ENCODE results near the gene VAV2.
A peak's percentile ranks its signal among the peaks of the same experiment; 100 is the strongest.

Gene VAV2

DNA sequence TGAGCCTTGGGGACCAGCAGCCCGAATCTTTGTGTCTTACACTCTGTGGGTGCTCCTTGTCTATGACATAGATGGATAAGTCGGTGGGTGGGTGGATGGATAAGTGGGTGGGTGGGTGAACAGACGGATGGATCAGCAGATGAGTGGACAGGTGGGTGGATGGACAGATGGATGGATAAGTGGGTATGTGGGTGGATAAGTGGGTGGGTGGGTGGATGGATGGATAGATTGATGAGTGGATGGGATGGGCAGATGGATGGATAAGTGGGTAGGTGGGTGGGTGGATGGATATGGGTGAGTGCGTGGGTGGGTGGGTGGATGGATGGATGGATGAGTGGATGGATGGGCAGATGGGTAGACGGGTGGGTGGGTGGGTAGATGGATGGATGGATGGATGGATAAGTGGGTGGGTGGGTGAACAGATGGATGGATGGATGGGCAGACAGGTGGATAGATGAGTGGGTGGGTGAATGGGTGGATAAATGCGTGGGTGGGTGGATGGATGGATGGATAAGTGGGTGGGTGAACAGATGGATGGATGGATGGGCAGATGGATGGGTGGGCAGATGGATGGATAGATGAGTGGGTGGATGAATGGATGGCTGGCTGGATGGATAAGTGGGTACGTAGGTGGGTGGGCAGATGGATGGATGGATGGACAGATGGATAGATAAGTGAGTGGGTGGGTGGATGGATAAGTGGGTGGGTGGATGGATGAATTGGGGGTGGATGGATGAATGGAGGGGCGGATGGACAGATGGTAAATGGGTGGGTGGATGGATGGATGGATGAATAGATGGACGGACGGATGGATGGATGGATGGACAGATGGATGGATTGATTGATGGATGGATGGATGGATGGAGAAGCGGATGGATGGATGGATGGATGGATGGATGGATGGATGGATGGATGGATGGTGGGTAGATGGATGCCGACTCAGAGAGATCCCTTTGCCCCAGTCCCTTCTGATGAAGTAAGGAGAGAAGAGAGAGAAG, 121.2 kb downstream of the VAV2 start:
- DNase-seq: no peak

DNA sequence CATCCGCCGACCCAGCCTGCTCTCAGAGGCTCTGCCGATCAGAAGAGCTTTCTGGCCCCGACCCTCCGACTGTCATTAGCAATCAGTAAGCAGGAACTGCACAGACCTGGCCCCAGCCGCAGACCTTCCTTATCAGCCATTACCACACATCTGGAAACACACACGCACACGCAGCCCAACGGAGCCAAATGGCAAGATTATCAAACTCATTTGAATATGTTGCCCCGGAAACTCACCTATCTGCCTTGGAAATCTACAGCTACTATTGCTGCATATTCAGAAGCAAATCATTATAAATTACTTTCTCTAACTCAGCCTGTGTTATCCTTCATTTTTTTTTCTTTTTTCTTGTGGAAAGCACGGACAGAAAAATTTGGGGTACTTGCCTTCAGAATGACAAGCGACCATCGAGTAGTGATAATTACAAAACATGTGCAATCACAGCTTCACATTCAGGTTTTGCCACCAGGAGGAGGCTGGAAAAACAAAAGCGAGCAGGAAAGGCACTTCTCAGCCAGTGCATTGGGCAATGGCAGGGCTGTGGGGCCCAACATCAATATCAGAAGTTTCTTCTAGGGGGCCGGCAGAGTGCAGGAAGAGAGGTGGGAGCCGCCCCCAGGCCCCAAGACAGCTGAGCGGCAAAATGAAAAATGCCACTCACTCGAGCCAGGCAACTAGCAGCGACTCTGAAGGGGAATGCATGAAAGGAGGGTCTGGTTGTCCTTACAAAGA, 122.3 kb downstream of the VAV2 start:
- no peak for DNase-seq

GRCh38 chr9:133868203-133868602, 123.9 kb downstream of the VAV2 start:
- no peak for DNase-seq

GRCh38 chr9:133866946-133867345, 125.2 kb downstream of the VAV2 start:
- DNase-seq: no peak

GRCh38 chr9:133864011-133864410, 128.1 kb downstream of the VAV2 start:
- DNase-seq: no peak

DNA sequence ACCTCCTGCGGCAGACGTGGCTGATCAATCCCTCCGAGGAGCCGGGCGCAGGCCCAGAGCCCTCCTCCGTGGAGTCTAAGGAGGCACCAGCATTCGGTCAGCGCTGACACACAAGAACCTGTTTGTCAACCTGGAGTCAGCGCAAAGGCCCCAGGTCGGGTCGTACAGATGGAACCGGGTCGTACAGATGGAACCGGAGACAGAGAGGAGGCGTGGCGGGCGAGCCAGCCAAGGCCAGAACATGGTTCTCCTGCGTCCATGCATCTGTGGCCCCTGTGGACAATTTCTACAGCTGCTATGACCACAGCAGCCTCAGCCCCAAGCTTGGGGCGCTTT, 128.9 kb downstream of the VAV2 start:
- DNase-seq: no peak

- no peak for DNase-seq
Measured at GRCh38 chr9:133862585-133863256, 129.4 kb downstream of the VAV2 start.

DNA sequence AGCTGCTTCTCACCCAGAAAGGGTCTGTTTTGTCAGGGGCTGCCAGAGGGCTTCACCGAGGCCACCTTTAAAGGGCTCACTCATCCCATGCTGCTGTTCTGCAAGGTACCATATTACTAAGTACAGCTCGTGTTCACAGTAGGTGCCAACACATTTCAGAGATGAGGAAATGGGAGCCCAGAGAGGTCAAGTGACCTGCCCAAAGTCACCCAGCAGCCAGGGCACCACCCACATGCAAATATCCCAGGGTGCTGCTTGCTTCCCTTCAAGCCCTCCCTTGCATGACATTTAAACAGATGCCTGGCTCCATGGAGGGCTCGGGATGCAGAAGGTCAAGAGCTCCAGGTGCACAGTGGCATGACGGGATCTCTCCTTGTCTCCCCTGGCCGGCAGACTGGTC, 130.4 kb downstream of the VAV2 start:
- no peak for DNase-seq

DNA sequence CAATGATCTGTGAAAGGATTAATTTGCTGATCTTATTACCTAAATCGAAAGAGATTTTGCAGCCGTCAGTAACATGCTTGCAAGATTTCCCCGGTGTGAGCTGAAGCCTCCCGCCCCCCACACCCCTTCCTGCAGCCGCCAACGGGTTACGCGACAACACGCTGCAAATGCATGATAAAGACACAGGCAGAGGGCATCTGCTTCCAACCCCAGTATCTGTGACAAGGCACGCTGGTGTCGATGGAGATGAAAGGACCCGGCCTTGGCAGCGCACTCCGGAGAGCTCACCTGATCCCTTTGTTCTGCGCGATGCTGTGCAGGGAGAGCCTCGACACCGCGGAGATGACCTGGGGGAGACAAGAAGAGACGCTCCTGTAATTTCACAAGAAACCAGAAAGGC, 131.0 kb downstream of the VAV2 start:
- DNase-seq: no peak

- DNase-seq: no peak
Measured at GRCh38 chr9:133858771-133859170, 133.4 kb downstream of the VAV2 start.

DNA sequence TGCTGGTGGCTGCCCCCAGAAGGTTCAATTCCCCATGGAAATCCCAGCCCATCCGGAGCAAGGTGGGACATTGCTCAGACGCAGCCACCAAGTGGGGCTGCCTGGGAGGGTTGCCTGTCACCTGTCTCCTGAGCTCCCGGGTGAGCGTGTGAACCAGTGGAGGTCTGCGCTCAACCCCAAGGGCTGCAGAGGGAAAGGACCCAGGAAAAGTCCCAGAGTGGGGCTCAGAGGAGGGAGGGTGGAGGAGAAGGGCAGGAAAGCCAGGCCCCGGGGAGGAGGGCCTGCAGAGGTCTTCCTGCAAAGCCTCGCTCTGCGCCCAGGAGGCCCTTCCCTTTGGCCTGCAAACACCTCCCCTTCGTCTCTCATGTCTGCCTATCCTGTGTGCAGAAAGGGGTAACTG, 134.5 kb downstream of the VAV2 start:
- no peak for DNase-seq

DNA sequence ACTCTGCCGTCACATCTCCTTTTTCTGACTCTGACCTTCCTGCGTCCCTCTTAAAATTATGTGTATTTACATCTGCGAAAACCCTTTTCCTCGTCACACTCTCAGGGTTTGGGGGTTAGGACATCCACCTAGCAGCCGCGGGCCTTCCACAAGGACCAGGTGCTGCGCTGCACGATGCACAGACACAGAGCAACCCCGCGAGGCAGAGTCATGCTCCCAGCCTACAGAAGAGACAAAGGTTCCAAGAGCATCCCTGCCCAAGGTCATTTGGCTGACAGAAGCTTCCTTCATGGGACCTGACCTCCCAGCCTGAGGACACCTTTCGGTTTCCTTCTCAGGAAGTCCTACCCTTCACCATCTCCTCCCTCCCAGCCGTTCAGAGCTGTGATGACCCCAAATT, 135.3 kb downstream of the VAV2 start:
- no peak for DNase-seq

DNA sequence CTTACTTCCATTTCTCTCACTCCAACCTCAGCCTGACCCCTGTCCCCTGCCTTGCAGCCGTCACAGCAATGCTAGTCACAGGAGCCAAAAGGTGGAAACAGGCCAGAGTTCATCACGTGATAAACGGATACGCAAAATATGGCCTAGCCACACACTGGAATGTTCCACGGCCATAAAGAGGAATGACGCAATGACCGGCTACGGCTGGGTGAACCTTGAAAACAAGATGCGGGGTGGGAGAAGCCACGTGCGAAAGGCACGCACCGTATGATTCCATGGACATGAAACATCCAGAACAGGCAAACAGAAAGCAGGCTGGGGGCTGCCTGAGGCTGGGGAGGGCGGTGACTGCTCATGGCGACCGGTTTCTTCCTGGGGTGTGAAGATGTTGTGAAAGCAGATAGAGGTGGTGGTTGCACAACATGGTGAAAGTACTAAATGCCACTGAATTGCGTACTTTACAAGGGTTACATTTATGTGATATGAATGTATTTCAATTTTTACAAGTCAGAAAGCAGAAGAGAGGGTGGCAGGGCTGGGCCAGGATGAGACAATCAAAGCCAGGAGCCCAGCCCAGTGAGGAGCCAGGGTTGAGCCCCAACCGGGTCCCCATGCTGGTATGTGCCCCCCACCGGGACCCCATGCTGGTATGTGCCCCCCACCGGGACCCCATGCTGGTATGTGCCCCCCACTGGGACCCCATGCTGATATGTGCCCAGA, 136.2 kb downstream of the VAV2 start:
- peak in 1 of 2 experiments; percentile 1 for DNase-seq

DNA sequence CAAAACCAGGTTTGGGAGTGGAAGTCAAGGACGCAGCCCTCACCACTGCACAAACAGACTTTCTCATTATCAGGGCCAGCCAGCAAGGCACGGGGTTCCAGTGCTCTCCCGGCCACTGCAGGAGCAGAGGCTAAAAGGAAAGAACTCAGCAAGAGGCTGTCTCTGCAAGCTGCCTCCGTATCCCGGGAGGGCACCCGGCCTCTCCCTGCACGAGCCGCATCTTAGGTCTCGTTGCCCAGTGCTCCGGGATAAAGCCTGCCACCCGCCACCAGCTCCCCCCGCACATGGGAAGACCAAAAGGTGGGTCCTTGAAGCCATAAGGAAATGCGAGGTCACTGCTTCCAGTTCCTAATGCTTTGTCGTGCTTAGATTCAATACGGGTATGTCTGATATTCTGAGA, 136.8 kb downstream of the VAV2 start:
- DNase-seq: no peak

DNA sequence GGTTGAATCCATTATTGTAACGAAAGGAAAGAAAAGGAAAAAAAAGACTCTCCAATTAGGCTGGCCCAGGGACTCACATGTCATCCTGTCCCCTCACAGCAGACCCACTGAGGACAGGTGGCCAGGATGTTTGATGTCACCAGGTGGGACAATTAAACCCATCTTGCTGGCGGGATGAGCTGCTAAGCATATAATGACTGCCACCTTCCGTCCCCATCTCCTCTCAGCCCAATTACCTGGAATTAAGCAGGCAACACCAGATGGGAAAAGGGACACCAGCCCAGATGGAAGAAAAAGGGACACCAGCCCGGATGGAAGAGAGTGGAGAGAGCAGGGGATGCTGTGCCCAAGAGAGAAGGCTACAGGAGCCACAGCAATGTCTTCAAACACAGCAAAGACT, 137.4 kb downstream of the VAV2 start:
- DNase-seq: no peak

- no peak for DNase-seq
Measured at GRCh38 chr9:133854048-133854447, 138.1 kb downstream of the VAV2 start.

DNA sequence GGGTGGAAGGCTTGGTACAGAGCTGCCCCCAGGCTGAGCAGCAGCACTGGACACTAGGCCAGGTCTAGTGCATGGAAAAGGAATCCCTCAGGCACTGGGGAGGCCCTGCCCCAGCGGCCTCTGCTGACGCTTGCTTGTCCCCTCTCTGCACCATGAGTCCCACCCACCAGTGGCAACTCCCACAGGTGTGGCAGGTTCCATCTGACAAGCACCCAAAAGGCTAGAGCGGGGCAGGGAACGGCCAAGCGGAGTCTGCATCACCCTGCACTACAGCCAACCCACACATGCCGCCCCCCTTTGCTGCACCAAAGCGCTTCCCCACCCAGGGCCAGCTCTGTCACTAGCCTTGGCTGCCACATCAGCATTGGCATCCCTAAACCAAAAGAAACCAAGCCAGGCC, 138.8 kb downstream of the VAV2 start:
- no peak for DNase-seq

DNA sequence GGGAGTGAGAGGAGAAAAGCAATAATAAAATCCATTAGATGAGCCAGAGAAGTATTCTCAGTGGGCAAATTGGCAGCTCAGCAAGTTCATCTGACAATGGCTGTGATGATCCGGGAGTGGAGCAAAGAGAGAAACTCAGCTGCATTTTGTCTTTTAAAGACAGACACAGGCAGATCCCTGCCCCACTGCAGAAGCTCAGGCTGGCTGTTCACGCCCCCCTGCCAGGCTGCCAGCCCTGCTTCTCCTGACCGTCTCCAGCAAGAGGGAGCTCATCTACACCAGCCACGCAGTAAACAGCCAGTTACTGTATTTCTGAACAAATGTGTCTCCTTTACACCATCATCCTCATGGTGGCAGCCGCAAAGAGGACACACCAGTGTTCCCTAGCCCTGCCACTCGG, 139.7 kb downstream of the VAV2 start:
- DNase-seq: no peak

DNA sequence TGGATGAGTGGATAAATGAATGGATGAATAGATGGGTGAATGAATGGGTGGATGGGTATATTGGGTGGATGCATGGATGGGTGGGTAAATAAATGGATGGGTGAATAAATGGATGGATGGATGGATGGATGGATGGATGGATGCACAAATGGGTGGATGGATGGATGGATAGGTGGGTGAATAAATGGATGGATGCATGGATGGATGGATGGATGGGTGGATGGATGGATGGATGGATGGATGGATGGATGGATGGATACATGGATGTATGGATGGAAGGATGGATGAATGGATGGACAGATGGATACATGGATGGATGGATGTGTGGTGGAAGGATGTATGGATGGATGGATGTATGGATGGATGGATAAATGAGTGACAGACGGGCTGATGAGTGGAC, 140.4 kb downstream of the VAV2 start:
- DNase-seq: no peak

GRCh38 chr9:133850937-133851336, 141.2 kb downstream of the VAV2 start:
- DNase-seq: no peak

DNA sequence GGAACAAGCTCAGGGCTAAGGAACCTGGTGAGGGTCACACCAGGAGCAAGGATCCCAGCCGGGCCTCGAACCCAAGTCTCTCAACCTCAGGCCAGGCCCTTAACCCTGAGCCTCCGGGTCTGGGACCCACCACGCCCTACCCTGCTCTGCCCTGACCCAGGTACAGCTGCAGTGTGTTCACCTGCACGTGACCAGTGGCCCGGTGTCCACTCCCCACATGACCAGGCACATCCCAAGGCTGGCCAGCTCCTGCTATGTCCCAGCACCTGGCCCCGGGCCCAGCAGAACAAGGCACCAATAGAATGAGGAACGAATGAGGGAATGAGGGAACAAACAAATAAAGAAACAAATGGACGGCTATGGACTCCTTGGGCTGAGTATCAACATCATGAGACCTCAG, 142.0 kb downstream of the VAV2 start:
- DNase-seq: no peak

DNA sequence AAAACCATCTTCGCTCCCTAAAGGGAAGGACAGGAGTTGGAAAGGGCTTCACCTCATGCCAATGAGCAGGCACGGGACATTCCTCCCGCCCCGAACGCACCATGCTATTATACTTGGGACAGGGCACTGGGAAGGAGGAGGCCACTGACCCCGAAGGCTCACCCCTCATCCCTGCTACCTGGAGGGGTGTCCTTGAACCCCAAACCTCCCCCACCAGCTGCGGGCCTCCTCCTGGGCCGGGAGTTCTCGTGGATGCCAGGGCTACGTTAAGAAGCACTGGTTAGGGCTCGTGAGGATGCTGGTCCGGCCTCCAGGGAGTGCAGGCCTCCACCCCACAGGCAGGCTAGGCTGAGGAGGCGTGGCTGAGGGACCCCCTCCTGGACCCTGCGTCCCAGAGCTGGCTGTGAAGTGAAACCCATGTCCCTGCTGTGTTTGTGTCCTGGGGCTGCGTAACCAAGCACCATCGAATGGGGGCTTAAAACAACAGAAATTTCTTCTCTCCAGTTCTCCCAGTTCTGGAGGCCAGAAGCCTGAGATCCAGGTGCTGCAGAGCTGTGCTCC, 142.9 kb downstream of the VAV2 start:
- no peak for DNase-seq

Measured in AML-193 (cell line).